HepG2 (cell line): ENCODE data around the gene GMCL2. TPM values are rescaled to one million over a fixed set of nuclear protein-coding genes. Genes with fewer than 3 reads are reported as not detected.
A peak's percentile ranks its signal among the peaks of the same experiment; 100 is the strongest.

Experiments
- ARID2 ChIP-seq: sonication (generic); formaldehyde crosslinking; IDR thresholded peaks from 2 replicates; pipeline ENCODE4 v1.8.1; 2022; ENCODE audit warnings: mild to moderate bottlenecking, missing genetic modification reagents, borderline replicate concordance
- DBP ChIP-seq: sonication (generic); formaldehyde crosslinking; IDR thresholded peaks from 2 replicates; pipeline ENCODE4 v1.4.0; 2020; ENCODE audit warnings: missing genetic modification reagents; ENCODE audit errors: not compliant biosample characterization
- ELF4 ChIP-seq: sonication (generic); formaldehyde crosslinking; IDR thresholded peaks from 2 replicates; pipeline ENCODE4 v1.5.0; 2020; ENCODE audit warnings: missing genetic modification reagents, mild to moderate bottlenecking, moderate library complexity, borderline replicate concordance
- GMEB2 ChIP-seq: IDR thresholded peaks from 2 replicates; pipeline ENCODE4 v1.6.1; 2016; ENCODE audit warnings: missing biosample characterization, missing genetic modification reagents, low read depth
- KMT2A ChIP-seq: sonication (generic); formaldehyde crosslinking; IDR thresholded peaks from 2 replicates; pipeline ENCODE4 v1.4.0; 2020; ENCODE audit warnings: missing genetic modification reagents
- MATR3 ChIP-seq: sonication (generic); formaldehyde crosslinking; IDR thresholded peaks from 2 replicates; pipeline ENCODE4 v1.4.0; 2020; ENCODE audit warnings: missing genetic modification reagents
- NR2F1 ChIP-seq, 2 experiments: fragments of 450-650 bp in 1 of 2; formaldehyde crosslinking in 1 of 2; IDR thresholded peaks; 2 replicates each; pipeline versions ENCODE4 v1.5.0 to v1.6.1; 2016 to 2020; ENCODE audit warnings: mild to moderate bottlenecking in 1 of 2, missing compliant biosample characterization in 1 of 2, missing genetic modification reagents in 1 of 2, moderate library complexity in 1 of 2
- POLR2A ChIP-seq, 2 experiments: IDR thresholded peaks; 2 replicates each; pipeline ENCODE4 v1.6.1; 2011; ENCODE audit warnings: low read depth in 2 of 2, low read length in 2 of 2, mild to moderate bottlenecking in 1 of 2, moderate library complexity in 1 of 2; ENCODE audit not compliant: insufficient read depth in 1 of 2
- RBM39 ChIP-seq: fragments of 200-400 bp; formaldehyde crosslinking; IDR thresholded peaks from one replicate; pipeline ENCODE4 v1.6.1; 2018; ENCODE audit warnings: antibody characterized with exemption, mild to moderate bottlenecking, low read depth, low read length; ENCODE audit not compliant: poor library complexity, severe bottlenecking
- RXRB ChIP-seq: IDR thresholded peaks from 2 replicates; pipeline ENCODE4 v1.6.1; 2016; ENCODE audit warnings: borderline replicate concordance, missing genetic modification reagents, missing compliant biosample characterization
- ZBTB34 ChIP-seq: sonication (generic); formaldehyde crosslinking; IDR thresholded peaks from 2 replicates; pipeline ENCODE4 v1.8.0; 2022; ENCODE audit warnings: mild to moderate bottlenecking, missing genetic modification reagents
- ZFYVE20 ChIP-seq: sonication (generic); formaldehyde crosslinking; IDR thresholded peaks from 2 replicates; pipeline ENCODE4 v1.8.0; 2023; ENCODE audit warnings: low read depth, mild to moderate bottlenecking, moderate library complexity, missing genetic modification reagents, borderline replicate concordance
- ZNF274 ChIP-seq: sonication (generic); formaldehyde crosslinking; IDR thresholded peaks from 2 replicates; pipeline ENCODE4 v1.5.1; 2020; ENCODE audit warnings: mild to moderate bottlenecking, missing genetic modification reagents
- ZNF414 ChIP-seq: sonication (generic); formaldehyde crosslinking; IDR thresholded peaks from 2 replicates; pipeline ENCODE4 v1.5.0; 2020; ENCODE audit warnings: missing genetic modification reagents
- ZNF550 ChIP-seq: sonication (generic); formaldehyde crosslinking; IDR thresholded peaks from 2 replicates; pipeline ENCODE4 v1.4.0; 2020; ENCODE audit warnings: mild to moderate bottlenecking, missing genetic modification reagents, borderline replicate concordance
- ZNF552 ChIP-seq: sonication (generic); formaldehyde crosslinking; IDR thresholded peaks from 2 replicates; pipeline ENCODE4 v1.9.0; 2022; ENCODE audit warnings: missing genetic modification reagents, mild to moderate bottlenecking, borderline replicate concordance
- ZNF615 ChIP-seq: sonication (generic); formaldehyde crosslinking; IDR thresholded peaks from 2 replicates; pipeline ENCODE4 v1.5.0; 2020; ENCODE audit warnings: mild to moderate bottlenecking, missing genetic modification reagents, borderline replicate concordance
- ZNF652 ChIP-seq: IDR thresholded peaks from 2 replicates; pipeline ENCODE4 v1.6.1; 2016; ENCODE audit warnings: low read depth, borderline replicate concordance
- polyA plus RNA-seq, 8 experiments: library from polyadenylated mRNA; depleted of rRNA in 3 of 8; stranded (reverse) in 7 of 8; unstranded in 1 of 8; fragments of >200 nt; fragmentation: Illumina TruSeq in 4 of 8; extraction: Trizol in 4 of 8; gene quantifications; 2 replicates each; pipeline versions ENCODE4 v1.2.1 to v1.2.3, GENCODE V29; 2011 to 2016; ENCODE audit warnings: low read depth in 4 of 8, missing spikeins in 1 of 8, mixed read lengths in 1 of 8; ENCODE audit not compliant: insufficient read depth in 1 of 8
- total RNA-seq, 5 experiments: library from RNA; depleted of rRNA; stranded (reverse); fragments of >200 nt; fragmentation: Illumina TruSeq; extraction: Trizol; gene quantifications; 2 replicates each; pipeline ENCODE4 v1.2.3, GENCODE V29; 2016; ENCODE audit warnings: low read depth in 1 of 5
- TF ChIP-seq, protein P1 (sequence below): sonication (generic); formaldehyde crosslinking; IDR thresholded peaks from 2 replicates; pipeline ENCODE4 v1.4.0; 2020; ENCODE audit warnings: mild to moderate bottlenecking, missing genetic modification reagents
- TF ChIP-seq, protein P2 (sequence below): sonication (generic); formaldehyde crosslinking; IDR thresholded peaks from 2 replicates; pipeline ENCODE4; 2020; ENCODE audit warnings: missing genetic modification reagents, mild to moderate bottlenecking, borderline replicate concordance

GMCL2 gene
- total and polyA plus RNA-seq, 2 of the 13 experiments (the other 11 are each of a cell fraction or from before 2014, with no cell fraction given) = 0.03 TPM; not detected in 1

DNA sequence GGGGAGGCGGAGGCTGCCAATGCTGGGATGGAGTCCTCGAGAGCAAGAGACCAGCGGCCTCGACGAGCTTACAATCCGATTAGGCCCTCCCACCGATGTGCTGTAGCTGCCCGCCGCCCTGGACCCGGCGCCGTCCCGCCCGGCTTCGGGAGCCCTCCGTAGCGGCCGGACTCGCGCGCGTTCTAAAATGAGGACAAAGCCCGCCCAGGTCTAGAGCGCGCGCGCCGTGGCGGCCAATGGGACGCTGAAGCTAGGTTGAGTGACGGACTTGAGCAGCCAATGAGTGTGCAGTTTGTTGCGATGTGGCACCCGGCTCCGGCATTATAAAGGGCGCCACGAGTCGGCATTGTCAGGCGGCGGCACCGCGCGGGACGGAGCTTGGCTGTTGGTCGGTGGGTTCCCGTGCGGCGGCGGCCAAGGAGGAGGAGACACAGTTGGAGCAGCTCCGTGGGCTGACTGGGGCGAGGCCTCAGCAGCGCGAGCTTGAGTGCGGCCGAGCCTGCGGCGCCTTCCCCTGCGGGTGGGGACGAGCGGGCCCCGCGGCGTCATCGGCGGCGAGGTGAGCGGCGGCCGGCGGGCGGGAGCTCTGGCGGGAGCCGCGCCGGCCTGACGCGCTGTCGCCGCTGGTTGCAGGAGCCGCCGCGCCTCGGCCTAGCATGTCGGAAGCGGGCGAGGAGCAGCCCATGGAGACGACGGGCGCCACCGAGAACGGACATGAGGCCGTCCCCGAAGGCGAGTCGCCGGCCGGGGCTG lies 17.2 kb upstream of the GMCL2 start, which contains the start of gene HNRNPAB (continued):
- peak; percentile 62; the same call in 1 of the 2 replicates for TF ChIP-seq ZNF414 (CRISPR knock-in tag)
- TF ChIP-seq ZNF615 = no peak
- peak; percentile 63; the same call in 1 of the 2 replicates for TF ChIP-seq GMEB2 (CRISPR knock-in tag)
- no peak for TF ChIP-seq ZNF652 (CRISPR knock-in tag)
- TF ChIP-seq ZBTB34 (CRISPR knock-in tag) = peak; percentile 45; the same call in 1 of the 2 replicates
- peak; percentile 50 for TF ChIP-seq DBP (CRISPR knock-in tag)
- TF ChIP-seq MATR3 = no peak
- TF ChIP-seq NR2F1 (CRISPR knock-in tag; IDR thresholded peaks at IDR 0.05) = no peak
- TF ChIP-seq POLR2A (IDR thresholded peaks at IDR 0.05; ENCODE audit: insufficient read depth in 1 of 2, low read depth in 2 of 2, low read length in 2 of 2) = peak in 1 of 2 experiments; percentile 100; a peak in 2 of 4 replicates
- TF ChIP-seq ARID2 (CRISPR knock-in tag) = peak; percentile 74
- TF ChIP-seq ZNF552 (CRISPR knock-in tag) = 0 out of 2 replicates have a peak, but pooled peaks have one; percentile 20
- TF ChIP-seq, protein P1, sequence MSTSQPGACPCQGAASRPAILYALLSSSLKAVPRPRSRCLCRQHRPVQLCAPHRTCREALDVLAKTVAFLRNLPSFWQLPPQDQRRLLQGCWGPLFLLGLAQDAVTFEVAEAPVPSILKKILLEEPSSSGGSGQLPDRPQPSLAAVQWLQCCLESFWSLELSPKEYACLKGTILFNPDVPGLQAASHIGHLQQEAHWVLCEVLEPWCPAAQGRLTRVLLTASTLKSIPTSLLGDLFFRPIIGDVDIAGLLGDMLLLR (CRISPR knock-in tag) = peak; percentile 94
- no peak for TF ChIP-seq ELF4 (CRISPR knock-in tag)
- 0 out of 2 replicates have a peak, but pooled peaks have one; percentile 48 for TF ChIP-seq ZNF550 (CRISPR knock-in tag)
- TF ChIP-seq KMT2A (CRISPR knock-in tag) = peak; percentile 91
- peak; percentile 97 for TF ChIP-seq RBM39
- peak; percentile 4; the same call in 1 of the 2 replicates for TF ChIP-seq ZFYVE20
- no peak for TF ChIP-seq ZNF274
- TF ChIP-seq, protein P2, sequence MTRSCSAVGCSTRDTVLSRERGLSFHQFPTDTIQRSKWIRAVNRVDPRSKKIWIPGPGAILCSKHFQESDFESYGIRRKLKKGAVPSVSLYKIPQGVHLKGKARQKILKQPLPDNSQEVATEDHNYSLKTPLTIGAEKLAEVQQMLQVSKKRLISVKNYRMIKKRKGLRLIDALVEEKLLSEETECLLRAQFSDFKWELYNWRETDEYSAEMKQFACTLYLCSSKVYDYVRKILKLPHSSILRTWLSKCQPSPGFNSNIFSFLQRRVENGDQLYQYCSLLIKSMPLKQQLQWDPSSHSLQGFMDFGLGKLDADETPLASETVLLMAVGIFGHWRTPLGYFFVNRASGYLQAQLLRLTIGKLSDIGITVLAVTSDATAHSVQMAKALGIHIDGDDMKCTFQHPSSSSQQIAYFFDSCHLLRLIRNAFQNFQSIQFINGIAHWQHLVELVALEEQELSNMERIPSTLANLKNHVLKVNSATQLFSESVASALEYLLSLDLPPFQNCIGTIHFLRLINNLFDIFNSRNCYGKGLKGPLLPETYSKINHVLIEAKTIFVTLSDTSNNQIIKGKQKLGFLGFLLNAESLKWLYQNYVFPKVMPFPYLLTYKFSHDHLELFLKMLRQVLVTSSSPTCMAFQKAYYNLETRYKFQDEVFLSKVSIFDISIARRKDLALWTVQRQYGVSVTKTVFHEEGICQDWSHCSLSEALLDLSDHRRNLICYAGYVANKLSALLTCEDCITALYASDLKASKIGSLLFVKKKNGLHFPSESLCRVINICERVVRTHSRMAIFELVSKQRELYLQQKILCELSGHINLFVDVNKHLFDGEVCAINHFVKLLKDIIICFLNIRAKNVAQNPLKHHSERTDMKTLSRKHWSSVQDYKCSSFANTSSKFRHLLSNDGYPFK (CRISPR knock-in tag) = peak; percentile 93
- peak; percentile 58; the same call in 1 of the 2 replicates for TF ChIP-seq RXRB (CRISPR knock-in tag)
